Daoy (cell line): Measurements from ENCODE around the gene CTNND2. TPM values are rescaled to one million over a fixed set of nuclear protein-coding genes. Genes with fewer than 3 reads are reported as not detected.

Source experiments
- DNase-seq: peaks from one replicate; pipeline ENCODE4 v3.0.0-alpha.2; 2015; ENCODE audit warnings: low read depth
- total RNA-seq: library from RNA; depleted of rRNA; stranded (reverse); fragments of >200 nt; shearing (Covaris generic); gene quantifications from 2 replicates; pipeline ENCODE4 v1.2.3, GENCODE V29; 2014

CTNND2 gene
- total RNA-seq, 1 experiment from 2014 or later, result 4.5 TPM

GRCh38 chr5:10933121-10933520 lies 971.1 kb downstream of the CTNND2 start:
- DNase-seq, result no peak

- peak; percentile 14 for DNase-seq
Observed at GRCh38 chr5:10932426-10932825, 971.8 kb downstream of the CTNND2 start.

- DNase-seq, result no peak
Observed at GRCh38 chr5:10927608-10928007, 976.6 kb downstream of the CTNND2 start.

- DNase-seq, result no peak
Observed at GRCh38 chr5:10923310-10923709, 980.9 kb downstream of the CTNND2 start.
